ENCODE results near the gene AGAP1.

Gene AGAP1

DNA sequence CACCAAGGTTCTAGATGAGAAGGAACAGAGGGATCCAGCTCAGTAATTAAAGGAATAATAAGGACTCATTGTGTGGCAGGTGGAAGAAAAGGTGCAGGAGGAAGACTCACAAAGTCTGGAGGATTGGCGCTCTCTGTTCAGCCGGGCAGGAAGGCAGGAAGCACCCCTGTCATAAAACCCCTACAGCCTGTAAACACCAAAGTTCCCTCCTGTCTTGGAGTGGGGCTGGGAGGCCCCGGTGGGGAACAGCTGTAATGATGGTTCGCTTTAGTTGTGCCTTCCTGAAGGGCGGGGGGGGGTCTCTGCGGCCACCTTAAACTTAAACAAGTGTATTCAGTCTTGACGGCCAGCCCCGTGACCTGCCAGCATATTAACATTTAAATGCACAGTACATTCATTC, 590.1 kb downstream of the AGAP1 start:
- no peak for TF ChIP-seq CTCF (IDR thresholded peaks at IDR 0.05; ENCODE audit: insufficient read depth, low read depth, low read length, missing control alignments)
- H3K4me3 ChIP-seq (ENCODE audit: low read depth, low read length), result no peak overlapping the region
- DNase-seq (ENCODE audit: low read depth), result no peak

DNA sequence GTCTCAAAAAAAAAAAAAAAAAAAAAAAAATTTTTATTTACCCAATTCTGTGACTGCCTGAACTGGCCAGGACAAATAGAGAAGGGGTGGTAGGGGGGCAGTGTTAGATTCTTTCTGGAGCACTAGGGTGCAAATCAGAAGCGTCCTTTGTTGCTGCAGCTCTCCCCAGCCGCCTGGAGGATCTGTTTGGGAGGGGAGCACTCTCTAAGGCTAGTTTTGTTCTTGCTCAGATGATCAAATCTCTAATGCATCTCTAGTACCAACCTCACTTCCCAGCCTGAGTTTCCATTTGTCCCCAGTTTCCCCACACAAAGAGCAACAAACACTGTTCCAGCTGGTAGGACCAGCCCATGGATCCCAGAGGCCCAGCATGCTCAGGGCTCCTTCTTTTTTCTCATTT, 591.4 kb downstream of the AGAP1 start:
- no peak for TF ChIP-seq CTCF (IDR thresholded peaks at IDR 0.05; ENCODE audit: insufficient read depth, low read depth, low read length, missing control alignments)
- no peak overlapping the region for H3K4me3 ChIP-seq (ENCODE audit: low read depth, low read length)

GRCh38 chr2:236085647-236086046, 591.8 kb downstream of the AGAP1 start:
- DNase-seq (ENCODE audit: low read depth), result no peak
- TF ChIP-seq CTCF (IDR thresholded peaks at IDR 0.05; ENCODE audit: insufficient read depth, low read depth, low read length, missing control alignments), result no peak
- no peak overlapping the region for H3K4me3 ChIP-seq (ENCODE audit: low read depth, low read length)

More for the DNA sequence above, 591.4 kb downstream of the AGAP1 start:
- no peak for DNase-seq (ENCODE audit: low read depth)

DNA sequence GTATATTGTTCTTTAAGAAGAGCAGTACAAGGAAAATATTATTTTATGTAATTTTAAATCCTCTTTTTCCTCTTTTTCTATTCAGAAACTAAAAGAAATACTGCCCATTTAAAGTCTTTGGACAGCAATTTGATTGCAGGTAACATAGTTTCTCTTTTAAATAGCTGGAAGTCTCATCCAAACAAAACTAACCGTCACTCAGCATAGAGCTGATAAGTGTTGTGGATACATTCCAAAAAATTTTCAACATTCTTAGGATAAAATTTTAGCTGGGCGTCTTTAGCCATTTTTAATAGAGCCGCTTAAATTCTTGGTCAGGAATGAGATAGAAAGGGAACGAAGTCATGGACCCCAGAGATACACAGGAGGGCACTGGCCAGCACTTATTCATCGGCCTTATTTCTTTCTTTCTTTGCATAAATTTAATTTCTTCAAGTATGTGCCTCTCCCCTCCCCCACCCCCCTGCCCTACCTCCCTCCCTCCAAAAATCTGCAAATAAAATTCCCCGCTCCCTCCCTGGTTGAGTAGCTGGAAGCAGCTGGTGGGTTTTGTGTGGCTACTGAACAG, 592.6 kb downstream of the AGAP1 start:
- H3K4me3 ChIP-seq (ENCODE audit: low read depth, low read length), result no peak overlapping the region

DNA sequence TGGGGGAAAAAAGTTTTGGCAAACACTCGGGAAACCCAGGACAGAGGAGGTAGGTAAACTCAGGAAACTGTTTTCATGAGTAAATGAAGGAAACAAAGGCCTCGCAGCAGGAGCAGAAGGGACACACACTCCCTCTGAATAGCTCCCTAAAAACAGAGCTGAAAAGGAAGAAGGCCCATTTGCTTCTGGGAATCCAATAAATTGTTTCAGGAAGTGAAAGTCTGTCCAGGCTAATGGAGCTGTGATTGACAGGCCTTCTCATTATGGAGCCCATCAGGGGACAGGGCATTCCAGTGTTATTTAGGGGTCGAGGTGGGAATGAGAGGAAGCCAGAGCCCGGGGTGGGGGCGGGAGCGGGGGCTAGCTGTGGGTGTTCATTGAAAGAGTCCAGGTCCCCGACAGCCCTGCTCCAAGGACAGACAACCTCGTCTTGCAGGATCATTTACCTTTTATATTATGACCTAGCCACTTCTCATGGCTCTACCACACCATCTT, 593.2 kb downstream of the AGAP1 start:
- no peak for DNase-seq (ENCODE audit: low read depth)
- no peak for TF ChIP-seq CTCF (IDR thresholded peaks at IDR 0.05; ENCODE audit: insufficient read depth, low read depth, low read length, missing control alignments)
- H3K4me3 ChIP-seq (ENCODE audit: low read depth, low read length), result no peak overlapping the region

More for the DNA sequence above, 592.6 kb downstream of the AGAP1 start:
- TF ChIP-seq CTCF (IDR thresholded peaks at IDR 0.05; ENCODE audit: insufficient read depth, low read depth, low read length, missing control alignments), result no peak
- no peak for DNase-seq (ENCODE audit: low read depth)

GRCh38 chr2:236088368-236089057, 594.7 kb downstream of the AGAP1 start:
- DNase-seq (ENCODE audit: low read depth), result no peak
- H3K4me3 ChIP-seq (ENCODE audit: low read depth, low read length), result no peak overlapping the region
- no peak for TF ChIP-seq CTCF (IDR thresholded peaks at IDR 0.05; ENCODE audit: insufficient read depth, low read depth, low read length, missing control alignments)

Data from GM12865 (cell line).